Liver (tissue), 9 donors: Measurements from ENCODE around the gene BIRC5. TPM values are rescaled to one million over a fixed set of nuclear protein-coding genes. Genes with fewer than 3 reads are reported as not detected.

Experiments used
- DNase-seq: peaks from one replicate; pipeline ENCODE4 v3.0.0-alpha.2; 2017; ENCODE audit warnings: low spot score
- H3K27ac ChIP-seq, 2 donors: one replicate each; pipeline ENCODE4 v1.7.0; 2013; ENCODE audit warnings: inconsistent platforms in 2 of 2, low read length in 2 of 2, control low read depth in 1 of 2, low read depth in 1 of 2, mild to moderate bottlenecking in 1 of 2
- H3K27me3 ChIP-seq, 4 donors: one replicate each; pipeline versions ENCODE4 v1.6.1 to v1.7.0; 2013; ENCODE audit warnings: low read length in 3 of 4, inconsistent platforms in 1 of 4, mild to moderate bottlenecking in 1 of 4, moderate library complexity in 1 of 4; ENCODE audit not compliant: control insufficient read depth in 4 of 4, insufficient read depth in 4 of 4
- H3K36me3 ChIP-seq, 4 donors: one replicate each; pipeline versions ENCODE4 v1.6.1 to v1.7.0; 2013; ENCODE audit warnings: low read length in 3 of 4, mild to moderate bottlenecking in 3 of 4, low read depth in 1 of 4, moderate library complexity in 1 of 4; ENCODE audit not compliant: control insufficient read depth in 4 of 4, insufficient read depth in 3 of 4
- H3K4me1 ChIP-seq, 4 donors: one replicate each; pipeline versions ENCODE4 v1.6.1 to v1.7.0; 2013; ENCODE audit warnings: low read length in 3 of 4, mild to moderate bottlenecking in 3 of 4, moderate library complexity in 1 of 4; ENCODE audit not compliant: control insufficient read depth in 4 of 4, insufficient read depth in 4 of 4
- H3K4me3 ChIP-seq, 3 donors: one replicate each; pipeline versions ENCODE4 v1.6.1 to v1.7.0; 2013; ENCODE audit warnings: low read length in 3 of 3, control low read depth in 1 of 3, low read depth in 1 of 3, mild to moderate bottlenecking in 1 of 3
- H3K9ac ChIP-seq, 2 donors: one replicate each; pipeline ENCODE4 v1.7.0; 2013; ENCODE audit warnings: low read length in 2 of 2, mild to moderate bottlenecking in 2 of 2, moderate library complexity in 2 of 2, control low read depth in 1 of 2, low read depth in 1 of 2
- H3K9me3 ChIP-seq, 4 donors: one replicate each; pipeline versions ENCODE4 v1.6.1 to v1.7.0; 2013; ENCODE audit warnings: low read length in 3 of 4; ENCODE audit not compliant: control insufficient read depth in 4 of 4
- ATF3 ChIP-seq: IDR thresholded peaks from 2 replicates; pipeline ENCODE4 v1.6.1; 2016; ENCODE audit warnings: antibody characterized with exemption
- FOXA1 ChIP-seq: IDR thresholded peaks from 2 replicates; pipeline ENCODE4 v1.6.1; 2016; ENCODE audit warnings: antibody characterized with exemption
- GABPA ChIP-seq, 2 donors: IDR thresholded peaks in 1 of 2; conservative IDR thresholded peaks in 1 of 2; 2 replicates each; pipeline ENCODE4 v1.6.1; 2016; ENCODE audit warnings: antibody characterized with exemption in 2 of 2, mild to moderate bottlenecking in 1 of 2, moderate library complexity in 1 of 2
- HNF4A ChIP-seq, 2 donors: conservative IDR thresholded peaks; 2 replicates each; pipeline ENCODE4 v1.6.1; 2016; ENCODE audit warnings: antibody characterized with exemption in 2 of 2, mild to moderate bottlenecking in 2 of 2
- JUND ChIP-seq, 2 donors: IDR thresholded peaks; 2 replicates each; pipeline ENCODE4 v1.6.1; 2016; ENCODE audit warnings: antibody characterized with exemption in 2 of 2
- MAX ChIP-seq: IDR thresholded peaks from 2 replicates; pipeline ENCODE4 v1.6.1; 2016; ENCODE audit warnings: antibody characterized with exemption
- RAD21 ChIP-seq, 2 donors: IDR thresholded peaks; 2 replicates each; pipeline ENCODE4 v1.6.1; 2016; ENCODE audit warnings: antibody characterized with exemption in 2 of 2, mild to moderate bottlenecking in 2 of 2
- REST ChIP-seq: IDR thresholded peaks from 2 replicates; pipeline ENCODE4 v1.6.1; 2016; ENCODE audit warnings: antibody characterized with exemption, mild to moderate bottlenecking
- RXRA ChIP-seq, 2 donors: IDR thresholded peaks; 2 replicates each; pipeline ENCODE4 v1.6.1; 2017 to 2018; ENCODE audit warnings: antibody characterized with exemption in 2 of 2, mild to moderate bottlenecking in 1 of 2
- SP1 ChIP-seq: IDR thresholded peaks from 2 replicates; pipeline ENCODE4 v1.6.1; 2018; ENCODE audit warnings: antibody characterized with exemption, mild to moderate bottlenecking
- TAF1 ChIP-seq: conservative IDR thresholded peaks from 2 replicates; pipeline ENCODE4 v1.6.1; 2016; ENCODE audit warnings: antibody characterized with exemption, mild to moderate bottlenecking
- YY1 ChIP-seq: IDR thresholded peaks from 2 replicates; pipeline ENCODE4 v1.6.1; 2016; ENCODE audit warnings: antibody characterized with exemption, mild to moderate bottlenecking
- ZBTB33 ChIP-seq: IDR thresholded peaks from 2 replicates; pipeline ENCODE4 v1.6.1; 2016; ENCODE audit warnings: antibody characterized with exemption
- WGBS: extraction: QIAGEN DNeasy Blood & Tissue Kit; methylation state at CpG from one replicate; pipeline ENCODE4 v1.1.7; 2013; 5-methylcytosine and 5-hydroxymethylcytosine counted together
- polyA plus RNA-seq, 2 donors: library from polyadenylated mRNA; stranded (reverse) in 1 of 2; unstranded in 1 of 2; fragments of 200-250 nt in 1 of 2; fragments of >200 nt in 1 of 2; fragmentation: Nextera tagmentation in 1 of 2; extraction: Ambion mirVana in 1 of 2; gene quantifications; one replicate each; pipeline versions ENCODE4 v1.2.1 to v1.2.3, GENCODE V29; 2013 to 2015
- total RNA-seq, 2 donors: library from RNA; depleted of rRNA; stranded (reverse); fragments of >200 nt; gene quantifications; one replicate each; pipeline ENCODE4 v1.2.3, GENCODE V29; 2014
- donor health status: healthy.
- donor health status: healthy.
- donor health status: healthy.
- donor health status: healthy.
- donor health status: healthy.

BIRC5 gene
- total and polyA plus RNA-seq, 4 donors = 0.42 to 73.2 (median 3.1) TPM

GRCh38 chr17:78240839-78241238, 26.8 kb downstream of the BIRC5 start:
- no peak for TF ChIP-seq RAD21 (IDR thresholded peaks at IDR 0.05)
- 90% methylated on average over 9 of the region's 9 CpGs for WGBS
- Histone ChIP-seq H3K9me3 (no peaks in the 10 kb centered on the region), H3K4me3 (no peak overlapping the region), H3K36me3 (no peaks in the 10 kb centered on the region), H3K4me1 (no peaks in the 10 kb centered on the region), H3K27me3 (no peaks in the 10 kb centered on the region), H3K9ac (no peak overlapping the region), H3K27ac (no peak overlapping the region)
- DNase-seq = no peak

- Histone ChIP-seq H3K27me3 (no peaks in the 10 kb centered on the region), H3K9ac (no peak overlapping the region), H3K4me3 (no peak overlapping the region), H3K36me3 (no peaks in the 10 kb centered on the region), H3K27ac (no peak overlapping the region), H3K9me3 (no peaks in the 10 kb centered on the region), H3K4me1 (no peaks in the 10 kb centered on the region)
- DNase-seq = no peak
- 80% methylated on average over 13 of the region's 13 CpGs for WGBS
- no peak for TF ChIP-seq MAX
- TF ChIP-seq RXRA (IDR thresholded peaks at IDR 0.05) = no peak
- no peak for TF ChIP-seq TAF1
- TF ChIP-seq GABPA (IDR thresholded peaks at IDR 0.05 in 1 of 2, conservative IDR thresholded peaks at IDR 0.05 in 1 of 2) = no peak
- TF ChIP-seq SP1 = peak; percentile 51
Measured at GRCh38 chr17:78241277-78242023, 27.4 kb downstream of the BIRC5 start.

- Histone ChIP-seq H3K9me3 (no peaks in the 10 kb centered on the region), H3K4me3 (no peak overlapping the region), H3K27me3 (no peaks in the 10 kb centered on the region), H3K27ac (no peak overlapping the region), H3K4me1 (no peaks in the 10 kb centered on the region), H3K36me3 (no peaks in the 10 kb centered on the region), H3K9ac (no peak overlapping the region)
- WGBS = 85% methylated on average over 21 of the region's 21 CpGs
- DNase-seq = no peak
- TF ChIP-seq ATF3 = no peak
- no peak for TF ChIP-seq JUND (IDR thresholded peaks at IDR 0.05)
- no peak for TF ChIP-seq HNF4A (conservative IDR thresholded peaks at IDR 0.05)
- TF ChIP-seq YY1 = no peak
- TF ChIP-seq ZBTB33 = no peak
- TF ChIP-seq GABPA (IDR thresholded peaks at IDR 0.05 in 1 of 2, conservative IDR thresholded peaks at IDR 0.05 in 1 of 2) = no peak
- TF ChIP-seq SP1 = no peak
- TF ChIP-seq RAD21 (IDR thresholded peaks at IDR 0.05) = no peak
- no peak for TF ChIP-seq MAX
- TF ChIP-seq TAF1 = no peak
- no peak for TF ChIP-seq REST
- TF ChIP-seq FOXA1 = no peak
Measured at GRCh38 chr17:78242024-78242742, 28.1 kb downstream of the BIRC5 start.
